GM23338 (cell line): ENCODE data around the gene OR2L2. TPM values are rescaled to one million over a fixed set of nuclear protein-coding genes. Genes with fewer than 3 reads are reported as not detected.

Source experiments
- ATAC-seq: fragments of 200-7000 bp; cut with Tn5 transposase; 3 replicates; pipeline ENCODE4 v1.9.1; 2020
- DNase-seq: peaks from one replicate; pipeline ENCODE4 v3.0.0-alpha.2; 2015; ENCODE audit warnings: low spot score
- H2AFZ ChIP-seq: fragments of 200-600 bp; sonication (generic); 2 replicates; pipeline ENCODE4 v1.8.0; 2016; ENCODE audit warnings: antibody characterized with exemption, mild to moderate bottlenecking, moderate library complexity
- H3F3A ChIP-seq: fragments of 200-600 bp; sonication (generic); replicated peaks from 2 replicates; pipeline ENCODE4 v1.8.0; 2017; ENCODE audit warnings: antibody characterized with exemption, mixed run types, low read depth
- H3K27ac ChIP-seq: fragments of 200-600 bp; sonication (generic); 2 replicates; pipeline ENCODE4 v1.6.1; 2016; ENCODE audit warnings: low read depth
- H3K27me3 ChIP-seq: fragments of 200-600 bp; sonication (generic); 2 replicates; pipeline ENCODE4 v1.8.0; 2016; ENCODE audit warnings: mild to moderate bottlenecking, mixed run types, moderate library complexity; ENCODE audit not compliant: insufficient read depth
- H3K36me3 ChIP-seq: fragments of 200-600 bp; sonication (generic); 2 replicates; pipeline ENCODE4 v1.8.0; 2016; ENCODE audit warnings: mild to moderate bottlenecking; ENCODE audit not compliant: insufficient read depth
- H3K4me1 ChIP-seq: fragments of 200-600 bp; sonication (generic); 2 replicates; pipeline ENCODE4 v1.8.0; 2016; ENCODE audit warnings: mild to moderate bottlenecking, moderate library complexity; ENCODE audit not compliant: insufficient read depth
- H3K4me2 ChIP-seq: fragments of 200-600 bp; sonication (generic); 2 replicates; pipeline ENCODE4 v1.7.1; 2017; ENCODE audit warnings: mixed run types
- H3K4me3 ChIP-seq: fragments of 200-600 bp; sonication (generic); 2 replicates; pipeline ENCODE4 v1.6.1; 2016; ENCODE audit warnings: mixed run types
- H3K79me2 ChIP-seq: fragments of 200-600 bp; sonication (generic); replicated peaks from 2 replicates; pipeline ENCODE4 v1.8.0; 2017; ENCODE audit warnings: mild to moderate bottlenecking; ENCODE audit not compliant: insufficient read depth
- H3K9me2 ChIP-seq: fragments of 200-600 bp; sonication (generic); 2 replicates; pipeline ENCODE4 v1.8.0; 2017; ENCODE audit not compliant: insufficient read depth
- H4K20me1 ChIP-seq: fragments of 200-600 bp; sonication (generic); replicated peaks from 2 replicates; pipeline ENCODE4 v1.8.0; 2017; ENCODE audit warnings: mild to moderate bottlenecking; ENCODE audit not compliant: insufficient read depth
- H3K27ac Mint-ChIP-seq: 2 replicates; pipeline ENCODE4 v1.8.0; 2020; ENCODE audit warnings: inconsistent platforms, mild to moderate bottlenecking, moderate library complexity, mixed read lengths
- H3K27me3 Mint-ChIP-seq: 3 replicates; pipeline ENCODE4 v1.8.0; 2022; ENCODE audit warnings: low read depth, mild to moderate bottlenecking, moderate library complexity, mixed read lengths, inconsistent platforms; ENCODE audit not compliant: insufficient read depth, poor library complexity
- H3K36me3 Mint-ChIP-seq: 3 replicates; pipeline ENCODE4 v1.8.0; 2021; ENCODE audit warnings: low read depth, mild to moderate bottlenecking, inconsistent platforms, moderate library complexity, mixed read lengths
- H3K4me1 Mint-ChIP-seq: 3 replicates; pipeline ENCODE4 v1.8.0; 2020; ENCODE audit warnings: mild to moderate bottlenecking, inconsistent platforms, mixed read lengths
- H3K4me3 Mint-ChIP-seq: 3 replicates; pipeline ENCODE4 v1.8.0; 2021; ENCODE audit warnings: moderate library complexity, mild to moderate bottlenecking, inconsistent platforms, mixed read lengths
- H3K9me3 Mint-ChIP-seq: 3 replicates; pipeline ENCODE4 v1.8.0; 2020; ENCODE audit warnings: moderate library complexity, mild to moderate bottlenecking, inconsistent platforms, mixed read lengths
- CREB1 ChIP-seq: fragments of 250-450 bp; sonication (Bioruptor Pico); IDR thresholded peaks from 2 replicates; pipeline ENCODE4 v1.5.0; 2020; ENCODE audit warnings: low read depth, mild to moderate bottlenecking, moderate library complexity
- EZH2 ChIP-seq: fragments of 200-600 bp; sonication (generic); IDR thresholded peaks from one replicate; pipeline ENCODE4 v1.8.0; 2017; ENCODE audit warnings: antibody characterized with exemption, mild to moderate bottlenecking, low read depth; ENCODE audit not compliant: unreplicated experiment
- EZH2phosphoT487 ChIP-seq: fragments of 200-600 bp; sonication (generic); IDR thresholded peaks from one replicate; pipeline ENCODE4 v1.8.1; 2018; ENCODE audit warnings: antibody characterized with exemption; ENCODE audit not compliant: unreplicated experiment
- JUNB ChIP-seq: IDR thresholded peaks from one replicate; pipeline ENCODE4 v1.6.1; 2016; ENCODE audit warnings: antibody characterized with exemption; ENCODE audit not compliant: unreplicated experiment
- NANOG ChIP-seq: IDR thresholded peaks from 2 replicates; pipeline ENCODE4 v1.6.1; 2016; ENCODE audit warnings: antibody characterized with exemption, borderline replicate concordance
- POLR2AphosphoS5 ChIP-seq: IDR thresholded peaks from 2 replicates; pipeline ENCODE4 v1.6.1; 2016; ENCODE audit warnings: antibody characterized with exemption, low read depth
- STAT1 ChIP-seq: IDR thresholded peaks from one replicate; pipeline ENCODE4 v1.6.1; 2016; ENCODE audit warnings: antibody characterized with exemption; ENCODE audit not compliant: unreplicated experiment
- ZNF114 ChIP-seq: fragments of 250-450 bp; sonication (Bioruptor Pico); IDR thresholded peaks from 2 replicates; pipeline ENCODE4 v1.5.0; 2020; ENCODE audit warnings: mild to moderate bottlenecking, moderate library complexity
- ZNF331 ChIP-seq: fragments of 250-450 bp; sonication (Bioruptor Pico); IDR thresholded peaks from 2 replicates; pipeline ENCODE4 v1.5.0; 2020; ENCODE audit warnings: low read depth, mild to moderate bottlenecking, moderate library complexity
- ZNF462 ChIP-seq: fragments of 250-450 bp; sonication (Bioruptor Pico); IDR thresholded peaks from 2 replicates; pipeline ENCODE4 v1.5.0; 2020; ENCODE audit warnings: mild to moderate bottlenecking, moderate library complexity
- polyA plus RNA-seq: library from polyadenylated mRNA; unstranded; fragments of >200 nt; fragmentation: Nextera tagmentation; extraction: Ambion mirVana; gene quantifications from 2 replicates; pipeline ENCODE4 v1.2.1, GENCODE V29; 2016
- total RNA-seq: library from RNA; depleted of rRNA; stranded (reverse); fragments of >200 nt; shearing (Covaris generic); gene quantifications from 2 replicates; pipeline ENCODE4 v1.2.3, GENCODE V29; 2014
- TF ChIP-seq, protein P1 (sequence below): IDR thresholded peaks from 2 replicates; pipeline ENCODE4 v1.6.1; 2016; ENCODE audit warnings: antibody characterized with exemption
- TF ChIP-seq, protein P2 (sequence below), 2 experiments: fragments of 200-600 bp in 1 of 2; sonication (generic) in 1 of 2; conservative IDR thresholded peaks; 2 replicates each; pipeline versions ENCODE4 v1.5.1 to v1.6.1; 2016 to 2017; ENCODE audit warnings: antibody characterized with exemption in 2 of 2, low read depth in 2 of 2, mild to moderate bottlenecking in 2 of 2, moderate library complexity in 1 of 2

The OR2L2 gene
- total and polyA plus RNA-seq, 2 experiments from 2014 or later, result 0.06 to 0.07 TPM

DNA sequence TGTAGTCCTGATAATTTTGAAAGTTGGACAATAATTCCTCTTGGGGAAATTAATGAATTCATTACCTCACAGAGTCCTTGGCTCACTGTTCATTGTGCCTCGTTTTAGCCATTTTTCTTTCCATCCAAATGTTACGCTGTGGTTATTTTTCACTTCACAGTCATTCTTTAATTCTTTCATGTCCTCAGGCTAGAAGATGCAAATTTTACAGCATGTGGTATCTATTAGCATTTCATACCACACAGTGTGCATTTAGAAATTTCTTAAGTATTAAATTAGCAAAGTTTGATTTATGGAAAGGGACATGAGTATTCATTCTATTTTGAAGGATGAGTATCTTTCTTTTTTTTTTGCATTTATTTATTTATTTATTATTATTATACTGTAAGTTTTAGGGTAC lies 35.2 kb downstream of the OR2L2 start:
- no peak overlapping the region for H3K27ac ChIP-seq
- H4K20me1 ChIP-seq, result no peaks in the 10 kb centered on the region
- DNase-seq, result no peak
- no peaks in the 10 kb centered on the region for H3F3A ChIP-seq
- no peak overlapping the region for H3K4me2 ChIP-seq
- no peak overlapping the region for H3K27ac Mint-ChIP-seq
- no peaks in the 10 kb centered on the region for H3K27me3 ChIP-seq
- no peak for TF ChIP-seq ZNF331
- TF ChIP-seq POLR2AphosphoS5, result no peak
- no peak for TF ChIP-seq ZNF114 (CRISPR knock-in tag)
- TF ChIP-seq NANOG, result no peak
- TF ChIP-seq, protein P1, sequence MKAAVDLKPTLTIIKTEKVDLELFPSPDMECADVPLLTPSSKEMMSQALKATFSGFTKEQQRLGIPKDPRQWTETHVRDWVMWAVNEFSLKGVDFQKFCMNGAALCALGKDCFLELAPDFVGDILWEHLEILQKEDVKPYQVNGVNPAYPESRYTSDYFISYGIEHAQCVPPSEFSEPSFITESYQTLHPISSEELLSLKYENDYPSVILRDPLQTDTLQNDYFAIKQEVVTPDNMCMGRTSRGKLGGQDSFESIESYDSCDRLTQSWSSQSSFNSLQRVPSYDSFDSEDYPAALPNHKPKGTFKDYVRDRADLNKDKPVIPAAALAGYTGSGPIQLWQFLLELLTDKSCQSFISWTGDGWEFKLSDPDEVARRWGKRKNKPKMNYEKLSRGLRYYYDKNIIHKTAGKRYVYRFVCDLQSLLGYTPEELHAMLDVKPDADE, result no peak
- H3K27me3 Mint-ChIP-seq, result peaks cover 4% of the 10 kb centered on the region
- H3K79me2 ChIP-seq, result no peaks in the 10 kb centered on the region
- no peaks in the 10 kb centered on the region for H3K4me1 ChIP-seq
- no peak overlapping the region for H2AFZ ChIP-seq
- no peaks in the 10 kb centered on the region for H3K9me2 ChIP-seq
- peaks cover 11% of the 10 kb centered on the region for H3K36me3 Mint-ChIP-seq
- ATAC-seq, result no peak
- no peak overlapping the region for H3K4me3 ChIP-seq
- no peaks in the 10 kb centered on the region for H3K4me1 Mint-ChIP-seq
- H3K36me3 ChIP-seq, result no peaks in the 10 kb centered on the region
- no peak overlapping the region for H3K4me3 Mint-ChIP-seq
- H3K9me3 Mint-ChIP-seq, result peaks cover 87% of the 10 kb centered on the region

DNA sequence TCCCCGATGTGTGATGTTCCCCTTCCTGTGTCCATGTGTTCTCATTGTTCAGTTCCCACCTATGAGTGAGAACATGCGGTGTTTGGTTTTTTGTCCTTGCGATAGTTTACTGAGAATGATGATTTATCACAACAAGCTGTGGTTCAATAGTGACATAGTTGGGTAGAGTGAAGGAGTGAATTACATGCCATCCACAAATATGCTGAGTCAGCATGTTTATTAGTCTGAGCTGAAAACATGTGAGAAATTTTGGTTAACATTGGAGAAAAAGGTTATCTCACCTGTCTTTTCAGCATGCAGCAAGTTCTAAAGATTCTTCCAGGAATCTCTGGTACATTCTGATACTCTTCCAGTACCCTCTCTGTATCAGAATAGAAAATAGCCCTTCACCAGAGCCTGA lies 35.7 kb downstream of the OR2L2 start:
- Mint-ChIP-seq H3K36me3 (peaks cover 11% of the 10 kb centered on the region), H3K27me3 (peaks cover 4% of the 10 kb centered on the region), H3K9me3 (peaks cover 90% of the 10 kb centered on the region), H3K27ac (no peak overlapping the region), H3K4me3 (no peak overlapping the region), H3K4me1 (no peaks in the 10 kb centered on the region)
- DNase-seq (no peak), ATAC-seq (no peak)
- Histone ChIP-seq H3K4me1 (no peaks in the 10 kb centered on the region), H3K27me3 (no peaks in the 10 kb centered on the region), H3K4me3 (no peak overlapping the region), H4K20me1 (no peaks in the 10 kb centered on the region), H3K4me2 (no peak overlapping the region), H3K27ac (no peak overlapping the region), H3F3A (no peaks in the 10 kb centered on the region), H2AFZ (no peak overlapping the region), H3K79me2 (no peaks in the 10 kb centered on the region), H3K9me2 (no peaks in the 10 kb centered on the region), H3K36me3 (no peaks in the 10 kb centered on the region)
- TF ChIP-seq EZH2 (no peak), ZNF331 (no peak), JUNB (no peak), NANOG (no peak), EZH2phosphoT487 (no peak), ZNF462 (no peak), STAT1 (no peak), CREB1 (CRISPR knock-in tag) (no peak), POLR2AphosphoS5 (no peak)
- TF ChIP-seq, protein P2, sequence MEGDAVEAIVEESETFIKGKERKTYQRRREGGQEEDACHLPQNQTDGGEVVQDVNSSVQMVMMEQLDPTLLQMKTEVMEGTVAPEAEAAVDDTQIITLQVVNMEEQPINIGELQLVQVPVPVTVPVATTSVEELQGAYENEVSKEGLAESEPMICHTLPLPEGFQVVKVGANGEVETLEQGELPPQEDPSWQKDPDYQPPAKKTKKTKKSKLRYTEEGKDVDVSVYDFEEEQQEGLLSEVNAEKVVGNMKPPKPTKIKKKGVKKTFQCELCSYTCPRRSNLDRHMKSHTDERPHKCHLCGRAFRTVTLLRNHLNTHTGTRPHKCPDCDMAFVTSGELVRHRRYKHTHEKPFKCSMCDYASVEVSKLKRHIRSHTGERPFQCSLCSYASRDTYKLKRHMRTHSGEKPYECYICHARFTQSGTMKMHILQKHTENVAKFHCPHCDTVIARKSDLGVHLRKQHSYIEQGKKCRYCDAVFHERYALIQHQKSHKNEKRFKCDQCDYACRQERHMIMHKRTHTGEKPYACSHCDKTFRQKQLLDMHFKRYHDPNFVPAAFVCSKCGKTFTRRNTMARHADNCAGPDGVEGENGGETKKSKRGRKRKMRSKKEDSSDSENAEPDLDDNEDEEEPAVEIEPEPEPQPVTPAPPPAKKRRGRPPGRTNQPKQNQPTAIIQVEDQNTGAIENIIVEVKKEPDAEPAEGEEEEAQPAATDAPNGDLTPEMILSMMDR (conservative IDR thresholded peaks at IDR 0.05; ENCODE audit: low read depth in 2 of 2), result no peak
- TF ChIP-seq, protein P1, result no peak
